SK-N-SH treated with all-trans-retinoic acid at 6 μM for 48 hours (cell line): ENCODE results near the gene MTCH2.
"Not testable (repeated sequence)": the region's sequence is repeated elsewhere in the genome, so short reads cannot be mapped to it uniquely, and the experiment has no call there.

Source experiments
- ATAC-seq: fragments of 200-7000 bp; cut with Tn5 transposase; 3 replicates; pipeline ENCODE4 v1.9.1; 2020; ENCODE audit warnings: mild to moderate bottlenecking, moderate library complexity
- ARNTL ChIP-seq: fragments of 450-650 bp; formaldehyde crosslinking; IDR thresholded peaks from 2 replicates; pipeline ENCODE4 v1.5.0; 2020; ENCODE audit warnings: low read depth, mild to moderate bottlenecking, moderate library complexity, borderline replicate concordance
- ESRRG ChIP-seq: fragments of 250-450 bp; sonication (Bioruptor Pico); IDR thresholded peaks from 2 replicates; pipeline ENCODE4 v1.6.1; 2021; ENCODE audit warnings: mild to moderate bottlenecking
- GLIS3 ChIP-seq: fragments of 250-450 bp; sonication (Bioruptor Pico); IDR thresholded peaks from 2 replicates; pipeline ENCODE4 v1.5.0; 2020; ENCODE audit warnings: mild to moderate bottlenecking, moderate library complexity
- ISL1 ChIP-seq: fragments of 250-450 bp; sonication (Bioruptor Pico); IDR thresholded peaks from 2 replicates; pipeline ENCODE4 v2.1.2; 2022; ENCODE audit warnings: mild to moderate bottlenecking, moderate library complexity
- OSR1 ChIP-seq: fragments of 250-450 bp; sonication (Bioruptor Pico); IDR thresholded peaks from 2 replicates; pipeline ENCODE4 v1.8.0; 2022; ENCODE audit warnings: moderate library complexity, mild to moderate bottlenecking, inconsistent platforms
- PPARA ChIP-seq: fragments of 250-450 bp; sonication (Bioruptor Pico); IDR thresholded peaks from 2 replicates; pipeline ENCODE4 v1.5.0; 2020; ENCODE audit warnings: mild to moderate bottlenecking, borderline replicate concordance
- SNAI2 ChIP-seq: fragments of 250-450 bp; sonication (Bioruptor Pico); IDR thresholded peaks from 2 replicates; pipeline ENCODE4 v1.5.0; 2020; ENCODE audit warnings: mild to moderate bottlenecking, moderate library complexity
- TCF4 ChIP-seq: fragments of 250-450 bp; sonication (Bioruptor Pico); IDR thresholded peaks from 2 replicates; pipeline ENCODE4 v1.8.0; 2021; ENCODE audit warnings: mild to moderate bottlenecking, moderate library complexity, borderline replicate concordance
- TOX ChIP-seq: fragments of 250-450 bp; sonication (Bioruptor Pico); IDR thresholded peaks from 2 replicates; pipeline ENCODE4 v1.8.0; 2021; ENCODE audit warnings: mild to moderate bottlenecking, moderate library complexity, borderline replicate concordance
- ZC3H10 ChIP-seq: fragments of 250-450 bp; sonication (Bioruptor Pico); IDR thresholded peaks from 2 replicates; pipeline ENCODE4 v1.5.1; 2021; ENCODE audit warnings: mild to moderate bottlenecking, moderate library complexity
- ZFP3 ChIP-seq: fragments of 250-450 bp; sonication (Bioruptor Pico); IDR thresholded peaks from 2 replicates; pipeline ENCODE4 v1.5.0; 2020; ENCODE audit warnings: mild to moderate bottlenecking, moderate library complexity
- ZFP30 ChIP-seq: fragments of 450-650 bp; formaldehyde crosslinking; IDR thresholded peaks from 2 replicates; pipeline ENCODE4 v1.5.0; 2022; ENCODE audit warnings: mild to moderate bottlenecking, moderate library complexity
- ZNF565 ChIP-seq: fragments of 450-650 bp; formaldehyde crosslinking; conservative IDR thresholded peaks from 2 replicates; pipeline ENCODE4 v1.5.0; 2020; ENCODE audit warnings: low read depth, mild to moderate bottlenecking, moderate library complexity
- ZNF70 ChIP-seq: fragments of 450-650 bp; formaldehyde crosslinking; IDR thresholded peaks from 2 replicates; pipeline ENCODE4 v1.5.0; 2020; ENCODE audit warnings: mild to moderate bottlenecking, moderate library complexity
- ZNF8 ChIP-seq: fragments of 450-650 bp; formaldehyde crosslinking; IDR thresholded peaks from 2 replicates; pipeline ENCODE4 v1.5.0; 2020; ENCODE audit warnings: mild to moderate bottlenecking, moderate library complexity
- TF ChIP-seq, protein P1 (sequence below): fragments of 250-450 bp; sonication (Bioruptor Pico); IDR thresholded peaks from 2 replicates; pipeline ENCODE4 v1.5.1; 2021; ENCODE audit warnings: mild to moderate bottlenecking, moderate library complexity
- TF ChIP-seq, protein P2 (sequence below): fragments of 250-450 bp; sonication (Bioruptor Pico); IDR thresholded peaks from 2 replicates; pipeline ENCODE4 v1.5.1; 2020; ENCODE audit warnings: low read depth, mild to moderate bottlenecking, moderate library complexity
- TF ChIP-seq, protein P3 (sequence below): fragments of 250-450 bp; sonication (Bioruptor Pico); IDR thresholded peaks from 2 replicates; pipeline ENCODE4 v1.5.0; 2020; ENCODE audit warnings: mild to moderate bottlenecking, moderate library complexity
- TF ChIP-seq, protein P4 (sequence below): fragments of 250-450 bp; sonication (Bioruptor Pico); IDR thresholded peaks from 2 replicates; pipeline ENCODE4 v1.8.0; 2021; ENCODE audit warnings: low read depth, mild to moderate bottlenecking, moderate library complexity, borderline replicate concordance

Gene MTCH2

DNA sequence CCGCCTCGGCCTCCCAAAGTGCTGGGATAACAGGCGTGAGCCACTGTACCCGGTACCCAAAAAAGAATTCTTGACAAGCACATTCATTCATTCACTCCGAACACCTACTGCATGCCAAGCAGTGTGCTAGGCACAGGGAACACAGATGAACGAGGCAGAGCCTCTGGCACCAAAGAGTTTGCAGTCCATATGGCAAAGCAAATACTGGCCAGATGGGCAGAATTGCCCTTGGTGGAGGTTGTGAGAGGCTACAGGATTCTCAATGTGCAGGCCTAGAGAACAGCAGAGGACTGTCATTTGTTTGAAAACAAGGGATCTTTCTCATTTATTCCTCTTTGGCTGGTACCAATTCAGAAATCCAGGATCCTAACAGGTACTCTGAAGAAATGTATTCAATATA lies 27.5 kb upstream of the MTCH2 start:
- ATAC-seq = no peak

DNA sequence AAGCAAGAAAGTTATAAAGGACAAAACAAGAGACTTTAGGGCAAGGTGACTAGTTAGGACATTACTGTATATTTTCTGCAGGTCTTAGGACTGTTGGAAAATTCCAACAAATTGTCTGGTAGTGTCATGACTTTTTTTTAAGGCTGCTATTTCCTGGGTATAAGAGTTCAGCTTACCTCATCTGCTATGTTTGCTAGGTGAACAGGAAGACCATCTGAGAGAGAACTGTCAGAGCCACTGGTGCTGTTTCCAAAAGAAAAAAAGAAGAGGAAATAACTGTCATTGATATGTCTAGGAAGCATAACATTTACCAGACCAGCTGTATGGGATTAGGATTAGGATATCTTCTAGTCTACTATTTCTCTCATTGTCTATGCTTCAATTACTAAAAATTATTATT lies 26.3 kb upstream of the MTCH2 start:
- no peak for TF ChIP-seq ZNF70 (CRISPR knock-in tag)
- no peak for ATAC-seq

More for the DNA sequence above, 27.5 kb upstream of the MTCH2 start:
- TF ChIP-seq OSR1 (CRISPR knock-in tag) (no peak), ARNTL (CRISPR knock-in tag) (no peak)
- TF ChIP-seq, protein P1, sequence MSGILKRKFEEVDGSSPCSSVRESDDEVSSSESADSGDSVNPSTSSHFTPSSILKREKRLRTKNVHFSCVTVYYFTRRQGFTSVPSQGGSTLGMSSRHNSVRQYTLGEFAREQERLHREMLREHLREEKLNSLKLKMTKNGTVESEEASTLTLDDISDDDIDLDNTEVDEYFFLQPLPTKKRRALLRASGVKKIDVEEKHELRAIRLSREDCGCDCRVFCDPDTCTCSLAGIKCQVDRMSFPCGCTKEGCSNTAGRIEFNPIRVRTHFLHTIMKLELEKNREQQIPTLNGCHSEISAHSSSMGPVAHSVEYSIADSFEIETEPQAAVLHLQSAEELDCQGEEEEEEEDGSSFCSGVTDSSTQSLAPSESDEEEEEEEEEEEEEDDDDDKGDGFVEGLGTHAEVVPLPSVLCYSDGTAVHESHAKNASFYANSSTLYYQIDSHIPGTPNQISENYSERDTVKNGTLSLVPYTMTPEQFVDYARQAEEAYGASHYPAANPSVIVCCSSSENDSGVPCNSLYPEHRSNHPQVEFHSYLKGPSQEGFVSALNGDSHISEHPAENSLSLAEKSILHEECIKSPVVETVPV = no peak

DNA sequence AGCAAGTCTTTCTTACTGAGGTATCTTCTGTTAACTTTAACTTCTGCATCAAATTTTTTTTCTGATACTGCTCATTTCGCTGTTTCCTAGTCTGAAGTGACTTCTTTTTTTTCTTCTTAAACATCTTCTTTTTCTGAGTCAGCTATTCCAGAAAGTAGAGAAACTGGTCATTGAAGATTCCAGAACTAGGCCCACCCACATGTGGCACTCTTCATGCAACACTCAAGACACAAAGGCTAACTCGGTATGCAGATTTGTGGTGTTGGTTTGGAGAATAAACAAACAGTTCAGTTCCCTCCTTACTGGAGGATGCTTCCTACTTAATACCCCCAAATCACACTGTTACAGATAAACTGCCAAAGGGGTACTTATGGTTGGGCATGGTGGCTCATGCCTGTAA lies 25.2 kb upstream of the MTCH2 start:
- no peak for ATAC-seq
- TF ChIP-seq ZC3H10 (CRISPR knock-in tag) (no peak), TCF4 (CRISPR knock-in tag) (no peak), OSR1 (CRISPR knock-in tag) (no peak), ISL1 (CRISPR knock-in tag) (no peak), ARNTL (CRISPR knock-in tag) (no peak), PPARA (CRISPR knock-in tag) (no peak), ESRRG (CRISPR knock-in tag) (no peak), SNAI2 (CRISPR knock-in tag) (no peak), ZNF8 (no peak), ZFP30 (CRISPR knock-in tag) (no peak), ZFP3 (CRISPR knock-in tag) (no peak), ZNF565 (CRISPR knock-in tag) (no peak)
- TF ChIP-seq, protein P2, sequence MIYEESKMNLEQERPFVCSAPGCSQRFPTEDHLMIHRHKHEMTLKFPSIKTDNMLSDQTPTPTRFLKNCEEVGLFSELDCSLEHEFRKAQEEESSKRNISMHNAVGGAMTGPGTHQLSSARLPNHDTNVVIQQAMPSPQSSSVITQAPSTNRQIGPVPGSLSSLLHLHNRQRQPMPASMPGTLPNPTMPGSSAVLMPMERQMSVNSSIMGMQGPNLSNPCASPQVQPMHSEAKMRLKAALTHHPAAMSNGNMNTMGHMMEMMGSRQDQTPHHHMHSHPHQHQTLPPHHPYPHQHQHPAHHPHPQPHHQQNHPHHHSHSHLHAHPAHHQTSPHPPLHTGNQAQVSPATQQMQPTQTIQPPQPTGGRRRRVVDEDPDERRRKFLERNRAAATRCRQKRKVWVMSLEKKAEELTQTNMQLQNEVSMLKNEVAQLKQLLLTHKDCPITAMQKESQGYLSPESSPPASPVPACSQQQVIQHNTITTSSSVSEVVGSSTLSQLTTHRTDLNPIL (CRISPR knock-in tag) = no peak
- TF ChIP-seq, protein P3, sequence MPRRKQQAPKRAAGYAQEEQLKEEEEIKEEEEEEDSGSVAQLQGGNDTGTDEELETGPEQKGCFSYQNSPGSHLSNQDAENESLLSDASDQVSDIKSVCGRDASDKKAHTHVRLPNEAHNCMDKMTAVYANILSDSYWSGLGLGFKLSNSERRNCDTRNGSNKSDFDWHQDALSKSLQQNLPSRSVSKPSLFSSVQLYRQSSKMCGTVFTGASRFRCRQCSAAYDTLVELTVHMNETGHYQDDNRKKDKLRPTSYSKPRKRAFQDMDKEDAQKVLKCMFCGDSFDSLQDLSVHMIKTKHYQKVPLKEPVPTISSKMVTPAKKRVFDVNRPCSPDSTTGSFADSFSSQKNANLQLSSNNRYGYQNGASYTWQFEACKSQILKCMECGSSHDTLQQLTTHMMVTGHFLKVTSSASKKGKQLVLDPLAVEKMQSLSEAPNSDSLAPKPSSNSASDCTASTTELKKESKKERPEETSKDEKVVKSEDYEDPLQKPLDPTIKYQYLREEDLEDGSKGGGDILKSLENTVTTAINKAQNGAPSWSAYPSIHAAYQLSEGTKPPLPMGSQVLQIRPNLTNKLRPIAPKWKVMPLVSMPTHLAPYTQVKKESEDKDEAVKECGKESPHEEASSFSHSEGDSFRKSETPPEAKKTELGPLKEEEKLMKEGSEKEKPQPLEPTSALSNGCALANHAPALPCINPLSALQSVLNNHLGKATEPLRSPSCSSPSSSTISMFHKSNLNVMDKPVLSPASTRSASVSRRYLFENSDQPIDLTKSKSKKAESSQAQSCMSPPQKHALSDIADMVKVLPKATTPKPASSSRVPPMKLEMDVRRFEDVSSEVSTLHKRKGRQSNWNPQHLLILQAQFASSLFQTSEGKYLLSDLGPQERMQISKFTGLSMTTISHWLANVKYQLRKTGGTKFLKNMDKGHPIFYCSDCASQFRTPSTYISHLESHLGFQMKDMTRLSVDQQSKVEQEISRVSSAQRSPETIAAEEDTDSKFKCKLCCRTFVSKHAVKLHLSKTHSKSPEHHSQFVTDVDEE (CRISPR knock-in tag) = no peak
- TF ChIP-seq, protein P4, sequence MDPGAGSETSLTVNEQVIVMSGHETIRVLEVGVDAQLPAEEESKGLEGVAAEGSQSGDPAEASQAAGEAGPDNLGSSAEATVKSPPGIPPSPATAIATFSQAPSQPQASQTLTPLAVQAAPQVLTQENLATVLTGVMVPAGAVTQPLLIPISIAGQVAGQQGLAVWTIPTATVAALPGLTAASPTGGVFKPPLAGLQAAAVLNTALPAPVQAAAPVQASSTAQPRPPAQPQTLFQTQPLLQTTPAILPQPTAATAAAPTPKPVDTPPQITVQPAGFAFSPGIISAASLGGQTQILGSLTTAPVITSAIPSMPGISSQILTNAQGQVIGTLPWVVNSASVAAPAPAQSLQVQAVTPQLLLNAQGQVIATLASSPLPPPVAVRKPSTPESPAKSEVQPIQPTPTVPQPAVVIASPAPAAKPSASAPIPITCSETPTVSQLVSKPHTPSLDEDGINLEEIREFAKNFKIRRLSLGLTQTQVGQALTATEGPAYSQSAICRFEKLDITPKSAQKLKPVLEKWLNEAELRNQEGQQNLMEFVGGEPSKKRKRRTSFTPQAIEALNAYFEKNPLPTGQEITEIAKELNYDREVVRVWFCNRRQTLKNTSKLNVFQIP (CRISPR knock-in tag) = no peak

DNA sequence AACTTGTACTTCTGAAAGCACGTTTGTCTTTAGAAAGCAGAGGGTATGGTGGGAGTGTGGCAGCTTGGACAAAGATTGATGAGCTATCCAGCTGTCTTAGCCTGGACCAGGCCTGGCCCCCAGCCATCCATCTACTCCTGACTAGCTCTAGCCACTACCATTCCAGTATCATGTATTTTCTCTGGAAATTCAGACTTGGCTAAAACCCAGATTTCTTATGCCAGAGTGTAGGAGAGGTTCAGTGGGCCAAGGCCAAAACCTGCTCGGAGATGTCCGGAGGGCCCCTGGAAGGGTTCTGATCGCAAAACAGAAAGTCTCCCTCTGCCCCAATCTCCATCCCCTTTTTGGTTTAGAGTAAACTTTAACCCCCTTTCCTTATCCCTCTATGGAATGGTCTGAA lies 24.8 kb upstream of the MTCH2 start:
- ATAC-seq = no peak; the same call in 2 of the 3 replicates
- no peak for TF ChIP-seq ZFP30 (CRISPR knock-in tag)
- TF ChIP-seq OSR1 (CRISPR knock-in tag) = no peak
- TF ChIP-seq TOX (CRISPR knock-in tag) = no peak
- TF ChIP-seq, protein P1 = no peak
- TF ChIP-seq ZFP3 (CRISPR knock-in tag) = no peak
- no peak for TF ChIP-seq GLIS3 (CRISPR knock-in tag)
- TF ChIP-seq, protein P3 (CRISPR knock-in tag) = no peak
- TF ChIP-seq ZNF565 (CRISPR knock-in tag) = no peak
- TF ChIP-seq ARNTL (CRISPR knock-in tag) = no peak
- TF ChIP-seq ZNF70 (CRISPR knock-in tag) = no peak
- TF ChIP-seq, protein P2 (CRISPR knock-in tag) = no peak

DNA sequence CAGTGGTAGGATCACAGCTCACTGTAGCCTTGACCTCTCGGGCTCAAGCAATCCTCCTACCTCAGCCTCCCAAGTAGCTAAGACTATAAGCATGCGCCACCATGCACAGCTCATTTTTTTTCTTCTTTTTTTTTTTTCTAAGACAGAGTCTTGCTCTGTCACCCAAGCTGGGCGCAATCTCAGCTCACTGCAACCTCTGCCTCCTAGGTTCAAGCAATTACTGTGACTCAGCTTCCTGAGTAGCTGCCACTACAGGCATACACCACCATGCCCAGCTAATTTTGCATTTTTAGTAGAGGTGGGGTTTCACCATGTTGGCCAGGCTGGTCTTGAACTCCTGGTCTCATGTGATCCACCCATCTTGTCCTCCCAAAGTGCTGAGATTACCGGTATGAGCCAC lies 22.6 kb upstream of the MTCH2 start:
- ATAC-seq = not testable (repeated sequence)
